K562 (cell line): ENCODE data around the gene MIB2. TPM values are rescaled to one million over a fixed set of nuclear protein-coding genes. Genes with fewer than 3 reads are reported as not detected.

Experiments used
- CHCHD3 ChIP-seq: fragments of 250-450 bp; sonication (Bioruptor Pico); IDR thresholded peaks from 2 replicates; pipeline ENCODE4 v2.1.2; 2022; ENCODE audit warnings: mild to moderate bottlenecking
- GTF2F1 ChIP-seq: IDR thresholded peaks from 2 replicates; pipeline ENCODE4 v1.6.1; 2011; ENCODE audit warnings: low read depth, low read length, improper control_type of control experiment
- HCFC1 ChIP-seq: IDR thresholded peaks from 2 replicates; pipeline ENCODE4 v1.6.1; 2012; ENCODE audit warnings: low read depth, low read length, improper control_type of control experiment
- KDM5B ChIP-seq: fragments of 200-600 bp; sonication (generic); IDR thresholded peaks from 2 replicates; pipeline ENCODE4 v1.6.1; 2012; ENCODE audit warnings: low read depth, mild to moderate bottlenecking, moderate library complexity, low read length, control low read depth, inconsistent platforms; ENCODE audit not compliant: insufficient replicate concordance
- RBM15 ChIP-seq: fragments of 200-400 bp; formaldehyde crosslinking; IDR thresholded peaks from 2 replicates; pipeline ENCODE4 v1.6.1; 2018; ENCODE audit warnings: mild to moderate bottlenecking, low read length, moderate library complexity; ENCODE audit not compliant: insufficient read depth
- SNRNP70 ChIP-seq: fragments of 200-400 bp; formaldehyde crosslinking; optimal IDR thresholded peaks from 2 replicates; pipeline ENCODE3; 2017; ENCODE audit warnings: low read depth, low read length
- TRIM28 ChIP-seq: fragments of 450-650 bp; IDR thresholded peaks from 2 replicates; pipeline ENCODE4 v1.6.1; 2017
- ZBTB17 ChIP-seq: fragments of 450-650 bp; formaldehyde crosslinking; IDR thresholded peaks from 2 replicates; pipeline ENCODE4 v1.4.0; 2020; ENCODE audit warnings: mild to moderate bottlenecking
- ZC3H8 ChIP-seq: fragments of 450-650 bp; IDR thresholded peaks from 2 replicates; pipeline ENCODE4 v1.6.1; 2017
- ZNF197 ChIP-seq: fragments of 200-800 bp; sonication (Bioruptor generic); IDR thresholded peaks from 2 replicates; pipeline ENCODE4 v1.6.1; 2016; ENCODE audit warnings: low read depth, missing genetic modification characterization, missing compliant biosample characterization
- ZNF785 ChIP-seq: fragments of 250-450 bp; sonication (Bioruptor Pico); IDR thresholded peaks from 2 replicates; pipeline ENCODE4 v1.4.0; 2020; ENCODE audit warnings: mild to moderate bottlenecking
- polyA plus RNA-seq, 8 experiments: library from polyadenylated mRNA; depleted of rRNA in 4 of 8; stranded (reverse) in 5 of 8; unstranded in 3 of 8; fragments of >200 nt; fragmentation: Nextera tagmentation in 2 of 8; fragmentation: Illumina TruSeq in 1 of 8; extraction: Ambion mirVana in 2 of 8; extraction: Trizol in 1 of 8; gene quantifications; 2 replicates each; pipeline versions ENCODE4 v1.2.1 to v1.2.3, GENCODE V29; 2011 to 2014; ENCODE audit warnings: inconsistent platforms in 1 of 8, missing spikeins in 1 of 8
- total RNA-seq, 7 experiments: library from RNA; depleted of rRNA in 6 of 7; stranded (reverse); fragments of >200 nt in 6 of 7; fragmentation: Illumina TruSeq in 2 of 7; extraction: Trizol in 2 of 7; gene quantifications; 2 replicates each; pipeline versions ENCODE4 v1.2.1 to v1.2.3, GENCODE V29; 2011 to 2021; ENCODE audit warnings: low replicate concordance in 1 of 7
- TF ChIP-seq, protein P1 (sequence below): fragments of 450-650 bp; conservative IDR thresholded peaks from 2 replicates; pipeline ENCODE4 v1.6.1; 2016; ENCODE audit warnings: missing genetic modification characterization, low read depth, mild to moderate bottlenecking, control low read depth, missing compliant biosample characterization
- TF ChIP-seq, protein P2 (sequence below): fragments of 450-650 bp; IDR thresholded peaks from 2 replicates; pipeline ENCODE4 v1.6.1; 2016; ENCODE audit warnings: borderline replicate concordance
- TF ChIP-seq, protein P3 (sequence below): fragments of 450-650 bp; IDR thresholded peaks from 2 replicates; pipeline ENCODE4 v1.6.1; 2016
- TF ChIP-seq, protein P4 (sequence below): fragments of 250-450 bp; sonication (Bioruptor Pico); IDR thresholded peaks from 2 replicates; pipeline ENCODE4 v1.4.0; 2020; ENCODE audit warnings: mild to moderate bottlenecking, moderate library complexity
- TF ChIP-seq, protein P5 (sequence below): fragments of 450-650 bp; IDR thresholded peaks from 2 replicates; pipeline ENCODE4 v1.7.1; 2018; ENCODE audit warnings: mild to moderate bottlenecking, low read depth; ENCODE audit not compliant: partially characterized antibody

MIB2 gene
- total and polyA plus RNA-seq, 9 of the 15 experiments (the other 6 are each of a cell fraction or from before 2014, with no cell fraction given), result 0.04 to 17.0 (median 4.9) TPM; not detected in 1

DNA sequence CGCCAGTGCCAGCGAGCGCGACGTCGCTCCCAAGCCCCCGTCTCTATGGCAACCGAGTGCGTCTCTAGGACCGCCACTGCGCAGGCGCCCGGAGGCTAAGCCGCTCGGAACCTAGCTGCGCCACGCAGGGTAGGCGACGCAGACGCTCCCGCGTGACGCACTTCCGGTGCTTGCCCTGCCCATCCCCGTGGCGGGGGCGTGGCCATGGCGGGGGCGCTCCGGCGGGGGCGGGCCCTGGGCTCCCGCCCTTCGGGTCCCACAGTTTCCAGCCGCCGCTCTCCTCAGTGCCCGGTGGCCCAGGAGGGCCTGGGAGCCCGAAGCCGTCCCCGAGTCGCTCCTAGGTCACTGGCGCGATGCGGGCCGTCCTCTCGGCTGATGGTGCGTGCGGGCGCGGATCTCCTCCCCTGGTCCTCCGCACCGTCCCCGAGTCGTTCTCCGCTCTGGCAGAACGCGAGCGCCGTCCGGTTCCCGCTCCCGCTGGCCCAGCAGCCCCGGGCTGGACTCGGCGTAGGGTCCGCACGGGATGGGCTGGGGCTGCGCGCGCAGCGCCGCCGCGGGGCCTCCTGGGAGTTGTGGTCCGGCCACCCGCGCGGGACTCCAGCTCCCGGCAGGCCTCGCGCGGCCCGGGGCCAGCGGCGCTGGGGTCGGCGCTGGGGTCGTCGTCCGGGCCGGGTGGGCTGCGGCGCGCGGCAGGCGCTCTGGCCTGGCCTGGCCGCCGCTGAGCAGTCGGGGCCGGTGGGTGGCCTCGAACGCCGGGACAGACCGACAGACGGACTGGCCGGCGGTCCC, at the start of gene MIB2 (continued):
- TF ChIP-seq, protein P1, sequence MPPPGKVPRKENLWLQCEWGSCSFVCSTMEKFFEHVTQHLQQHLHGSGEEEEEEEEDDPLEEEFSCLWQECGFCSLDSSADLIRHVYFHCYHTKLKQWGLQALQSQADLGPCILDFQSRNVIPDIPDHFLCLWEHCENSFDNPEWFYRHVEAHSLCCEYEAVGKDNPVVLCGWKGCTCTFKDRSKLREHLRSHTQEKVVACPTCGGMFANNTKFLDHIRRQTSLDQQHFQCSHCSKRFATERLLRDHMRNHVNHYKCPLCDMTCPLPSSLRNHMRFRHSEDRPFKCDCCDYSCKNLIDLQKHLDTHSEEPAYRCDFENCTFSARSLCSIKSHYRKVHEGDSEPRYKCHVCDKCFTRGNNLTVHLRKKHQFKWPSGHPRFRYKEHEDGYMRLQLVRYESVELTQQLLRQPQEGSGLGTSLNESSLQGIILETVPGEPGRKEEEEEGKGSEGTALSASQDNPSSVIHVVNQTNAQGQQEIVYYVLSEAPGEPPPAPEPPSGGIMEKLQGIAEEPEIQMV, result no peak
- TF ChIP-seq SNRNP70 (no peak), KDM5B (peak; percentile 96), HCFC1 (peak; percentile 91), ZBTB17 (CRISPR knock-in tag) (peak; percentile 6; the same call in 1 of the 2 replicates), ZC3H8 (0 out of 2 replicates have a peak, but pooled peaks have one; percentile 38), ZNF785 (CRISPR knock-in tag) (no peak), CHCHD3 (CRISPR knock-in tag) (no peak), TRIM28 (peak; percentile 62; the same call in 1 of the 2 replicates), GTF2F1 (no peak), RBM15 (no peak), ZNF197 (CRISPR knock-in tag) (peak; percentile 23; the same call in 1 of the 2 replicates)
- TF ChIP-seq, protein P2, sequence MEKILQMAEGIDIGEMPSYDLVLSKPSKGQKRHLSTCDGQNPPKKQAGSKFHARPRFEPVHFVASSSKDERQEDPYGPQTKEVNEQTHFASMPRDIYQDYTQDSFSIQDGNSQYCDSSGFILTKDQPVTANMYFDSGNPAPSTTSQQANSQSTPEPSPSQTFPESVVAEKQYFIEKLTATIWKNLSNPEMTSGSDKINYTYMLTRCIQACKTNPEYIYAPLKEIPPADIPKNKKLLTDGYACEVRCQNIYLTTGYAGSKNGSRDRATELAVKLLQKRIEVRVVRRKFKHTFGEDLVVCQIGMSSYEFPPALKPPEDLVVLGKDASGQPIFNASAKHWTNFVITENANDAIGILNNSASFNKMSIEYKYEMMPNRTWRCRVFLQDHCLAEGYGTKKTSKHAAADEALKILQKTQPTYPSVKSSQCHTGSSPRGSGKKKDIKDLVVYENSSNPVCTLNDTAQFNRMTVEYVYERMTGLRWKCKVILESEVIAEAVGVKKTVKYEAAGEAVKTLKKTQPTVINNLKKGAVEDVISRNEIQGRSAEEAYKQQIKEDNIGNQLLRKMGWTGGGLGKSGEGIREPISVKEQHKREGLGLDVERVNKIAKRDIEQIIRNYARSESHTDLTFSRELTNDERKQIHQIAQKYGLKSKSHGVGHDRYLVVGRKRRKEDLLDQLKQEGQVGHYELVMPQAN, result peak; percentile 10; the same call in 1 of the 2 replicates
- TF ChIP-seq, protein P3, sequence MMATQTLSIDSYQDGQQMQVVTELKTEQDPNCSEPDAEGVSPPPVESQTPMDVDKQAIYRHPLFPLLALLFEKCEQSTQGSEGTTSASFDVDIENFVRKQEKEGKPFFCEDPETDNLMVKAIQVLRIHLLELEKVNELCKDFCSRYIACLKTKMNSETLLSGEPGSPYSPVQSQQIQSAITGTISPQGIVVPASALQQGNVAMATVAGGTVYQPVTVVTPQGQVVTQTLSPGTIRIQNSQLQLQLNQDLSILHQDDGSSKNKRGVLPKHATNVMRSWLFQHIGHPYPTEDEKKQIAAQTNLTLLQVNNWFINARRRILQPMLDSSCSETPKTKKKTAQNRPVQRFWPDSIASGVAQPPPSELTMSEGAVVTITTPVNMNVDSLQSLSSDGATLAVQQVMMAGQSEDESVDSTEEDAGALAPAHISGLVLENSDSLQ, result peak; percentile 49; the same call in 1 of the 2 replicates
- TF ChIP-seq, protein P4, sequence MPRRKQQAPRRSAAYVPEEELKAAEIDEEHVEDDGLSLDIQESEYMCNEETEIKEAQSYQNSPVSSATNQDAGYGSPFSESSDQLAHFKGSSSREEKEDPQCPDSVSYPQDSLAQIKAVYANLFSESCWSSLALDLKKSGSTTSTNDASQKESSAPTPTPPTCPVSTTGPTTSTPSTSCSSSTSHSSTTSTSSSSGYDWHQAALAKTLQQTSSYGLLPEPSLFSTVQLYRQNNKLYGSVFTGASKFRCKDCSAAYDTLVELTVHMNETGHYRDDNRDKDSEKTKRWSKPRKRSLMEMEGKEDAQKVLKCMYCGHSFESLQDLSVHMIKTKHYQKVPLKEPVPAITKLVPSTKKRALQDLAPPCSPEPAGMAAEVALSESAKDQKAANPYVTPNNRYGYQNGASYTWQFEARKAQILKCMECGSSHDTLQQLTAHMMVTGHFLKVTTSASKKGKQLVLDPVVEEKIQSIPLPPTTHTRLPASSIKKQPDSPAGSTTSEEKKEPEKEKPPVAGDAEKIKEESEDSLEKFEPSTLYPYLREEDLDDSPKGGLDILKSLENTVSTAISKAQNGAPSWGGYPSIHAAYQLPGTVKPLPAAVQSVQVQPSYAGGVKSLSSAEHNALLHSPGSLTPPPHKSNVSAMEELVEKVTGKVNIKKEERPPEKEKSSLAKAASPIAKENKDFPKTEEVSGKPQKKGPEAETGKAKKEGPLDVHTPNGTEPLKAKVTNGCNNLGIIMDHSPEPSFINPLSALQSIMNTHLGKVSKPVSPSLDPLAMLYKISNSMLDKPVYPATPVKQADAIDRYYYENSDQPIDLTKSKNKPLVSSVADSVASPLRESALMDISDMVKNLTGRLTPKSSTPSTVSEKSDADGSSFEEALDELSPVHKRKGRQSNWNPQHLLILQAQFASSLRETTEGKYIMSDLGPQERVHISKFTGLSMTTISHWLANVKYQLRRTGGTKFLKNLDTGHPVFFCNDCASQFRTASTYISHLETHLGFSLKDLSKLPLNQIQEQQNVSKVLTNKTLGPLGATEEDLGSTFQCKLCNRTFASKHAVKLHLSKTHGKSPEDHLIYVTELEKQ (CRISPR knock-in tag), result no peak
- TF ChIP-seq, protein P5, sequence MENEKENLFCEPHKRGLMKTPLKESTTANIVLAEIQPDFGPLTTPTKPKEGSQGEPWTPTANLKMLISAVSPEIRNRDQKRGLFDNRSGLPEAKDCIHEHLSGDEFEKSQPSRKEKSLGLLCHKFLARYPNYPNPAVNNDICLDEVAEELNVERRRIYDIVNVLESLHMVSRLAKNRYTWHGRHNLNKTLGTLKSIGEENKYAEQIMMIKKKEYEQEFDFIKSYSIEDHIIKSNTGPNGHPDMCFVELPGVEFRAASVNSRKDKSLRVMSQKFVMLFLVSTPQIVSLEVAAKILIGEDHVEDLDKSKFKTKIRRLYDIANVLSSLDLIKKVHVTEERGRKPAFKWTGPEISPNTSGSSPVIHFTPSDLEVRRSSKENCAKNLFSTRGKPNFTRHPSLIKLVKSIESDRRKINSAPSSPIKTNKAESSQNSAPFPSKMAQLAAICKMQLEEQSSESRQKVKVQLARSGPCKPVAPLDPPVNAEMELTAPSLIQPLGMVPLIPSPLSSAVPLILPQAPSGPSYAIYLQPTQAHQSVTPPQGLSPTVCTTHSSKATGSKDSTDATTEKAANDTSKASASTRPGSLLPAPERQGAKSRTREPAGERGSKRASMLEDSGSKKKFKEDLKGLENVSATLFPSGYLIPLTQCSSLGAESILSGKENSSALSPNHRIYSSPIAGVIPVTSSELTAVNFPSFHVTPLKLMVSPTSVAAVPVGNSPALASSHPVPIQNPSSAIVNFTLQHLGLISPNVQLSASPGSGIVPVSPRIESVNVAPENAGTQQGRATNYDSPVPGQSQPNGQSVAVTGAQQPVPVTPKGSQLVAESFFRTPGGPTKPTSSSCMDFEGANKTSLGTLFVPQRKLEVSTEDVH, result peak; percentile 86
